A549 (cell line): ENCODE measurements around the gene RER1. TPM values are rescaled to one million over a fixed set of nuclear protein-coding genes. Genes with fewer than 3 reads are reported as not detected.
"Not testable (repeated sequence)": the region's sequence is repeated elsewhere in the genome, so short reads cannot be mapped to it uniquely, and the experiment has no call there.

ENCODE experiments used
- ATAC-seq, 2 experiments: fragments of 200-7000 bp in 1 of 2; fragments of >200 bp in 1 of 2; cut with Nextera tagmentation in 1 of 2; cut with Tn5 transposase in 1 of 2; 3 replicates each; pipeline versions ENCODE4 v1.8.0 to v1.9.1; 2018 to 2020; ENCODE audit warnings: mild to moderate bottlenecking in 1 of 2, moderate library complexity in 1 of 2
- CTCF ChIA-PET: fragments of 300-600 bp; sonication (Branson Sonifier 250); formaldehyde crosslinking; extraction: SDS; loops from one replicate; lab custom pipeline; 2021; ENCODE audit warnings: antibody characterized with exemption, inconsistent platforms; lab: Yijun Ruan, JAX
- POLR2A ChIA-PET: fragments of 350-600 bp; formaldehyde crosslinking; extraction: SDS; loops from one replicate; lab custom pipeline; 2021; ENCODE audit warnings: antibody characterized with exemption, inconsistent platforms; lab: Yijun Ruan, JAX
- DNase-seq, 2 experiments: peaks; one replicate each; pipeline versions ENCODE4 v3.0.0 to v3.0.0-alpha.2; 2011 to 2016; ENCODE audit warnings: low read depth in 1 of 2, low spot score in 1 of 2
- FAIRE-seq: peaks from 2 replicates; lab custom pipeline; 2011; peaks lifted over from hg19 to GRCh38; lab: Jason Lieb, UNC
- H3K27ac ChIP-seq, 2 experiments: fragments of >200 bp; sonication (Bioruptor Twin); formaldehyde crosslinking; 3 replicates each; pipeline ENCODE4 v1.5.1; 2016 to 2017
- H3K4me1 ChIP-seq: fragments of >200 bp; sonication (Bioruptor Twin); formaldehyde crosslinking; 3 replicates; pipeline ENCODE4 v1.6.1; 2016
- H3K4me2 ChIP-seq: fragments of >200 bp; sonication (Bioruptor Twin); formaldehyde crosslinking; 3 replicates; pipeline ENCODE4 v1.6.1; 2016
- H3K4me3 ChIP-seq: fragments of >200 bp; sonication (Bioruptor Twin); formaldehyde crosslinking; 3 replicates; pipeline ENCODE4 v1.5.1; 2016
- H3K9me3 ChIP-seq: fragments of >200 bp; sonication (Bioruptor Twin); formaldehyde crosslinking; 3 replicates; pipeline ENCODE4 v1.6.1; 2016
- CHD4 ChIP-seq: fragments of 200-600 bp; sonication (generic); IDR thresholded peaks from 2 replicates; pipeline ENCODE4 v1.6.1; 2016; ENCODE audit warnings: antibody characterized with exemption, mild to moderate bottlenecking, borderline replicate concordance
- E2F6 ChIP-seq: IDR thresholded peaks from 2 replicates; pipeline ENCODE4 v1.6.1; 2012; ENCODE audit warnings: low read depth, borderline replicate concordance
- EHMT2 ChIP-seq: fragments of 200-600 bp; sonication (generic); IDR thresholded peaks from 2 replicates; pipeline ENCODE4 v1.6.1; 2016; ENCODE audit warnings: antibody characterized with exemption, low read depth, mild to moderate bottlenecking, moderate library complexity
- EP300 ChIP-seq, 2 experiments: fragments of >200 bp; sonication (Bioruptor Twin); formaldehyde crosslinking; IDR thresholded peaks; 2 replicates in 1 of 2; 3 replicates in 1 of 2; pipeline ENCODE4 v1.6.1; 2016 to 2017
- FOSB ChIP-seq: fragments of 250-450 bp; sonication (Bioruptor Pico); IDR thresholded peaks from 2 replicates; pipeline ENCODE4 v1.5.0; 2020; ENCODE audit warnings: mild to moderate bottlenecking, moderate library complexity
- FOSL2 ChIP-seq, 2 experiments: fragments of 450-650 bp in 1 of 2; fragments of >200 bp in 1 of 2; sonication (Bioruptor Twin) in 1 of 2; formaldehyde crosslinking; IDR thresholded peaks; 2 replicates each; pipeline versions ENCODE4 v1.5.0 to v1.6.1; 2016 to 2020; ENCODE audit warnings: mild to moderate bottlenecking in 1 of 2, moderate library complexity in 1 of 2
- HOXA7 ChIP-seq: fragments of 250-450 bp; sonication (Bioruptor Pico); IDR thresholded peaks from 2 replicates; pipeline ENCODE4 v1.5.0; 2020; ENCODE audit warnings: mild to moderate bottlenecking, moderate library complexity
- HOXB13 ChIP-seq: fragments of 250-450 bp; sonication (Bioruptor Pico); IDR thresholded peaks from 2 replicates; pipeline ENCODE4 v1.5.0; 2020; ENCODE audit warnings: low read depth, mild to moderate bottlenecking, moderate library complexity
- HOXB5 ChIP-seq: fragments of 250-450 bp; sonication (Bioruptor Pico); IDR thresholded peaks from 2 replicates; pipeline ENCODE4 v1.5.0; 2020; ENCODE audit warnings: mild to moderate bottlenecking, moderate library complexity
- MAZ ChIP-seq: fragments of 150-350 bp; IDR thresholded peaks from 2 replicates; pipeline ENCODE4 v1.6.1; 2014; ENCODE audit warnings: antibody characterized with exemption, low read depth, low read length, borderline replicate concordance
- MYC ChIP-seq: IDR thresholded peaks from 2 replicates; pipeline ENCODE4 v1.6.1; 2012; ENCODE audit warnings: mild to moderate bottlenecking, inconsistent platforms, low read length, improper control_type of control experiment, borderline replicate concordance
- NPAS2 ChIP-seq: fragments of 250-450 bp; sonication (Bioruptor Pico); IDR thresholded peaks from 2 replicates; pipeline ENCODE4 v1.8.0; 2022; ENCODE audit warnings: mild to moderate bottlenecking, moderate library complexity, borderline replicate concordance
- NR3C1 ChIP-seq: fragments of >200 bp; sonication (Bioruptor Twin); formaldehyde crosslinking; IDR thresholded peaks from 3 replicates; pipeline ENCODE4 v1.6.1; 2017
- PHF8 ChIP-seq: fragments of 200-600 bp; sonication (generic); IDR thresholded peaks from 2 replicates; pipeline ENCODE4 v1.6.1; 2016; ENCODE audit warnings: low read depth, mild to moderate bottlenecking, antibody characterized with exemption, moderate library complexity, borderline replicate concordance
- RCOR1 ChIP-seq: fragments of 150-350 bp; IDR thresholded peaks from 2 replicates; pipeline ENCODE4 v1.6.1; 2014; ENCODE audit warnings: antibody characterized with exemption, low read length, low read depth
- RFX5 ChIP-seq: fragments of 450-650 bp; IDR thresholded peaks from 2 replicates; pipeline ENCODE4 v1.7.1; 2014; ENCODE audit warnings: antibody characterized with exemption, mild to moderate bottlenecking, moderate library complexity
- TFCP2L1 ChIP-seq: fragments of 250-450 bp; sonication (Bioruptor Pico); IDR thresholded peaks from 2 replicates; pipeline ENCODE4 v1.5.0; 2021; ENCODE audit warnings: mild to moderate bottlenecking
- USF2 ChIP-seq: fragments of 450-650 bp; IDR thresholded peaks from 2 replicates; pipeline ENCODE4 v1.6.1; 2014; ENCODE audit warnings: antibody characterized with exemption
- ZC3H11A ChIP-seq: fragments of 450-650 bp; IDR thresholded peaks from 2 replicates; pipeline ENCODE4 v1.6.1; 2014; ENCODE audit warnings: antibody characterized with exemption, mild to moderate bottlenecking
- ZNF302 ChIP-seq: fragments of 250-450 bp; sonication (Bioruptor Pico); IDR thresholded peaks from 2 replicates; pipeline ENCODE4 v1.9.0; 2021; ENCODE audit warnings: inconsistent platforms, mild to moderate bottlenecking, moderate library complexity
- WGBS: methylation state at CpG from one replicate; pipeline ENCODE4 v1.1.6; 2017; ENCODE audit errors: missing lambda C conversion rate; 5-methylcytosine and 5-hydroxymethylcytosine counted together
- polyA plus RNA-seq, 4 experiments: library from polyadenylated mRNA; depleted of rRNA in 3 of 4; stranded (reverse); fragments of >200 nt; fragmentation: RNase III in 1 of 4; extraction: RNeasy Plus Mini Kit Qiagen cat#74134 plus additional on column Dnase treatment in 1 of 4; gene quantifications; 2 replicates in 3 of 4; 3 replicates in 1 of 4; pipeline ENCODE4 v1.2.3, GENCODE V29; 2011 to 2017
- TF ChIP-seq, protein P1 (sequence below): fragments of >200 bp; sonication (Bioruptor Twin); formaldehyde crosslinking; IDR thresholded peaks from 2 replicates; pipeline ENCODE4 v1.6.1; 2016
- TF ChIP-seq, protein P2 (sequence below): IDR thresholded peaks from 2 replicates; pipeline ENCODE4 v1.6.1; 2012
- TF ChIP-seq, protein P3 (sequence below): fragments of 200-600 bp; sonication (generic); IDR thresholded peaks from 2 replicates; pipeline ENCODE4 v1.6.1; 2016; ENCODE audit warnings: antibody characterized with exemption, mild to moderate bottlenecking, moderate library complexity

Gene RER1
- polyA plus RNA-seq, 2 of the 4 experiments (the other 2 are of a cell fraction), result 72.3 to 213 TPM

DNA sequence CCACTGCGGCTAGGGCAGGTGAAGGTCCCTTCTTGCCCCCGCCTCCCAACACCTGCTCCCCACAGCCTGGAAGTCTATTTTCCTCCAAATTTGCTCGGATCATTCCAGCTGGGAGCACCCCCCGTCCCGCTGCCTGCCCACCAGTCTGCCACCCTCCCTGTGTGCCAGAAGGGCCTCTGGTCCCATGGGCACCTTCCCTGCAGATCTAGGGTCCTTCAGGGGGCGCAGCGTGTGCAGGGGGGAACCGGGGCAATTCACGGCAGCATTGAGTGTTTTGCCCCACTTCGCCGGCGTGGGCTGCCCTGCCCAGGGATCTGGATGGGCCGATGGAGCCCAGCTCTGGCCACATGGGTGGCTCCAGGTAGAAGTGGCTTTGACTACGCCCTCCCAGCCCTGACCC, 47.0 kb downstream of the RER1 start:
- no peak overlapping the region for H3K4me2 ChIP-seq
- POLR2A ChIA-PET, result no interaction called here
- FAIRE-seq, result no peak
- TF ChIP-seq, protein P1, sequence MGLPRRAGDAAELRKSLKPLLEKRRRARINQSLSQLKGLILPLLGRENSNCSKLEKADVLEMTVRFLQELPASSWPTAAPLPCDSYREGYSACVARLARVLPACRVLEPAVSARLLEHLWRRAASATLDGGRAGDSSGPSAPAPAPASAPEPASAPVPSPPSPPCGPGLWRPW, result no peak
- TF ChIP-seq ZNF302 (no peak), HOXA7 (CRISPR knock-in tag) (no peak), CHD4 (no peak), NR3C1 (no peak), RFX5 (no peak), MAZ (no peak), EP300 (IDR thresholded peaks at IDR 0.05) (no peak)
- TF ChIP-seq, protein P2, sequence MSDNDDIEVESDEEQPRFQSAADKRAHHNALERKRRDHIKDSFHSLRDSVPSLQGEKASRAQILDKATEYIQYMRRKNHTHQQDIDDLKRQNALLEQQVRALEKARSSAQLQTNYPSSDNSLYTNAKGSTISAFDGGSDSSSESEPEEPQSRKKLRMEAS, result no peak
- TF ChIP-seq, all 56 proteins: peak for 0
- WGBS, result 76% methylated on average over 9 of the region's 14 CpGs
- Histone ChIP-seq H3K4me3 (no peak overlapping the region), H3K9me3 (no peaks in the 10 kb centered on the region), H3K27ac (no peak overlapping the region), H3K4me1 (0 out of 3 replicates have a peak, but pooled peaks cover 3% of the 10 kb centered on the region)
- DNase-seq (no peak), ATAC-seq (no peak)
- CTCF ChIA-PET, result no interaction called here

GRCh38 chr1:2439369-2439768, 47.7 kb downstream of the RER1 start:
- Histone ChIP-seq H3K4me3 (no peak overlapping the region), H3K27ac (no peak overlapping the region), H3K4me2 (no peak overlapping the region), H3K4me1 (0 out of 3 replicates have a peak, but pooled peaks cover 3% of the 10 kb centered on the region), H3K9me3 (no peaks in the 10 kb centered on the region)
- ATAC-seq (no peak), DNase-seq (no peak), FAIRE-seq (no peak)
- CTCF ChIA-PET, result interaction anchor here (0.5 kb wide), 1 partner anchor 164 kb away, joined by 3 read pairs; no protein-coding TSS in a partner anchor
- POLR2A ChIA-PET, result no interaction called here
- no peak for TF ChIP-seq MYC
- TF ChIP-seq EHMT2, result no peak
- TF ChIP-seq HOXB13 (CRISPR knock-in tag), result no peak
- no peak for TF ChIP-seq FOSB (CRISPR knock-in tag)
- no peak for TF ChIP-seq TFCP2L1
- no peak for TF ChIP-seq FOSL2 (IDR thresholded peaks at IDR 0.05)
- TF ChIP-seq FOSL2 (CRISPR knock-in tag; IDR thresholded peaks at IDR 0.05), result no peak
- TF ChIP-seq, protein P2, result no peak
- 73% methylated on average over 6 of the region's 15 CpGs for WGBS

- H3K27ac ChIP-seq, FAIRE-seq, H3K9me3 ChIP-seq, H3K4me1 ChIP-seq, DNase-seq, H3K4me2 ChIP-seq, CTCF ChIA-PET, H3K4me3 ChIP-seq, POLR2A ChIA-PET: not testable (repeated sequence)
- 88% methylated on average over 15 of the region's 23 CpGs for WGBS
- 0 out of 6 replicates have a peak, but pooled peaks of 1 of the 2 experiments have one; percentile 35 for ATAC-seq
Observed at GRCh38 chr1:2440346-2440745, 48.7 kb downstream of the RER1 start.

- CTCF ChIA-PET, result interaction anchor here (1.4 to 6.8 kb wide), 4 partner anchors 12 to 105 kb away, joined by 3 to 51 read pairs (median 4); no protein-coding TSS in a partner anchor
- TF ChIP-seq PHF8, result no peak
- no peak for TF ChIP-seq E2F6
- no peak for TF ChIP-seq NPAS2 (CRISPR knock-in tag)
- no peak for TF ChIP-seq USF2
- TF ChIP-seq, protein P2, result no peak
- no peak for TF ChIP-seq HOXB5
- no peak for TF ChIP-seq ZC3H11A
- no peak for TF ChIP-seq RCOR1
- TF ChIP-seq FOSB (CRISPR knock-in tag), result no peak
- no peak for TF ChIP-seq CHD4
- TF ChIP-seq, protein P3, sequence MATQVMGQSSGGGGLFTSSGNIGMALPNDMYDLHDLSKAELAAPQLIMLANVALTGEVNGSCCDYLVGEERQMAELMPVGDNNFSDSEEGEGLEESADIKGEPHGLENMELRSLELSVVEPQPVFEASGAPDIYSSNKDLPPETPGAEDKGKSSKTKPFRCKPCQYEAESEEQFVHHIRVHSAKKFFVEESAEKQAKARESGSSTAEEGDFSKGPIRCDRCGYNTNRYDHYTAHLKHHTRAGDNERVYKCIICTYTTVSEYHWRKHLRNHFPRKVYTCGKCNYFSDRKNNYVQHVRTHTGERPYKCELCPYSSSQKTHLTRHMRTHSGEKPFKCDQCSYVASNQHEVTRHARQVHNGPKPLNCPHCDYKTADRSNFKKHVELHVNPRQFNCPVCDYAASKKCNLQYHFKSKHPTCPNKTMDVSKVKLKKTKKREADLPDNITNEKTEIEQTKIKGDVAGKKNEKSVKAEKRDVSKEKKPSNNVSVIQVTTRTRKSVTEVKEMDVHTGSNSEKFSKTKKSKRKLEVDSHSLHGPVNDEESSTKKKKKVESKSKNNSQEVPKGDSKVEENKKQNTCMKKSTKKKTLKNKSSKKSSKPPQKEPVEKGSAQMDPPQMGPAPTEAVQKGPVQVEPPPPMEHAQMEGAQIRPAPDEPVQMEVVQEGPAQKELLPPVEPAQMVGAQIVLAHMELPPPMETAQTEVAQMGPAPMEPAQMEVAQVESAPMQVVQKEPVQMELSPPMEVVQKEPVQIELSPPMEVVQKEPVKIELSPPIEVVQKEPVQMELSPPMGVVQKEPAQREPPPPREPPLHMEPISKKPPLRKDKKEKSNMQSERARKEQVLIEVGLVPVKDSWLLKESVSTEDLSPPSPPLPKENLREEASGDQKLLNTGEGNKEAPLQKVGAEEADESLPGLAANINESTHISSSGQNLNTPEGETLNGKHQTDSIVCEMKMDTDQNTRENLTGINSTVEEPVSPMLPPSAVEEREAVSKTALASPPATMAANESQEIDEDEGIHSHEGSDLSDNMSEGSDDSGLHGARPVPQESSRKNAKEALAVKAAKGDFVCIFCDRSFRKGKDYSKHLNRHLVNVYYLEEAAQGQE, result no peak
Observed at GRCh38 chr1:2441746-2442145, 50.1 kb downstream of the RER1 start.

More at GRCh38 chr1:2441746-2442145, 50.1 kb downstream of the RER1 start:
- Histone ChIP-seq H3K4me2 (no peak overlapping the region), H3K4me3 (no peak overlapping the region), H3K9me3 (no peaks in the 10 kb centered on the region), H3K4me1 (peaks cover 10% of the 10 kb centered on the region; the same call in 2 of the 3 replicates), H3K27ac (no peak overlapping the region)
- WGBS, result 58% methylated on average over 8 of the region's 13 CpGs
- ATAC-seq (no peak), FAIRE-seq (no peak), DNase-seq (no peak)
- POLR2A ChIA-PET, result no interaction called here
